T-helper 1 cell treated with Interleukin-12 subunit alpha and Interleukin-12 subunit beta and Interleukin-4 antibody, amounts not matched to agents 30 ng/mL and 1 ng/mL, for 36 hours (primary cell): ENCODE data around the gene IMMP2L. TPM values are rescaled to one million over a fixed set of nuclear protein-coding genes. Genes with fewer than 3 reads are reported as not detected.

Source experiments
- intact Hi-C: fragments of 100-400 bp; cut with micrococcal nuclease; formaldehyde crosslinking; loops from one replicate; pipeline ENCODE4 v1.15.1; 2024
- total RNA-seq: library from RNA; stranded (reverse); gene quantifications from 2 replicates; pipeline ENCODE4 v1.2.3, GENCODE V29; 2022

The IMMP2L gene
- total RNA-seq, 1 donor from 2014 or later = 10.4 TPM

GRCh38 chr7:111401516-111401915, 160.8 kb downstream of the IMMP2L start:
- intact Hi-C loops = no loop called here

- intact Hi-C loops = no loop called here
Measured at GRCh38 chr7:111400088-111400487, 162.2 kb downstream of the IMMP2L start.

GRCh38 chr7:111394891-111395290, 167.4 kb downstream of the IMMP2L start:
- intact Hi-C loops = no loop called here

- intact Hi-C loops = no loop called here
Measured at GRCh38 chr7:111393011-111393754, 169.1 kb downstream of the IMMP2L start.

- intact Hi-C loops = no loop called here
Measured at GRCh38 chr7:111392294-111392693, 170.0 kb downstream of the IMMP2L start.

- intact Hi-C loops = no loop called here
Measured at GRCh38 chr7:111390000-111390399, 172.3 kb downstream of the IMMP2L start.

GRCh38 chr7:111388912-111389311, 173.4 kb downstream of the IMMP2L start:
- intact Hi-C loops = no loop called here

- intact Hi-C loops = no loop called here
Measured at GRCh38 chr7:111388016-111388415, 174.3 kb downstream of the IMMP2L start.

- intact Hi-C loops = no loop called here
Measured at GRCh38 chr7:111384065-111384891, 178.0 kb downstream of the IMMP2L start.

GRCh38 chr7:111383133-111383532, 179.2 kb downstream of the IMMP2L start:
- intact Hi-C loops = no loop called here

- intact Hi-C loops = no loop called here
Measured at GRCh38 chr7:111381590-111381989, 180.7 kb downstream of the IMMP2L start.

- intact Hi-C loops = no loop called here
Measured at GRCh38 chr7:111380945-111381344, 181.3 kb downstream of the IMMP2L start.

- intact Hi-C loops = no loop called here
Measured at GRCh38 chr7:111374027-111374426, 188.3 kb downstream of the IMMP2L start.

GRCh38 chr7:111371437-111371836, 190.9 kb downstream of the IMMP2L start:
- intact Hi-C loops = no loop called here

- intact Hi-C loops = no loop called here
Measured at GRCh38 chr7:111370002-111370401, 192.3 kb downstream of the IMMP2L start.

GRCh38 chr7:111368381-111369065, 193.8 kb downstream of the IMMP2L start:
- intact Hi-C loops = no loop called here

GRCh38 chr7:111364413-111364812, 197.9 kb downstream of the IMMP2L start:
- intact Hi-C loops = no loop called here

GRCh38 chr7:111363099-111363498, 199.2 kb downstream of the IMMP2L start:
- intact Hi-C loops = no loop called here

GRCh38 chr7:111362506-111363054, 199.7 kb downstream of the IMMP2L start:
- intact Hi-C loops = no loop called here

- intact Hi-C loops = no loop called here
Measured at GRCh38 chr7:111358915-111359314, 203.4 kb downstream of the IMMP2L start.

- intact Hi-C loops = no loop called here
Measured at GRCh38 chr7:111357691-111358090, 204.6 kb downstream of the IMMP2L start.

GRCh38 chr7:111356941-111357340, 205.4 kb downstream of the IMMP2L start:
- intact Hi-C loops = no loop called here
